ENCODE data around the gene TMEM207. TPM values are rescaled to one million over a fixed set of nuclear protein-coding genes. Genes with fewer than 3 reads are reported as not detected.

Gene TMEM207
- not detected in 5 replicates for total RNA-seq (2022; extraction: Qiagen RNA extraction)

DNA sequence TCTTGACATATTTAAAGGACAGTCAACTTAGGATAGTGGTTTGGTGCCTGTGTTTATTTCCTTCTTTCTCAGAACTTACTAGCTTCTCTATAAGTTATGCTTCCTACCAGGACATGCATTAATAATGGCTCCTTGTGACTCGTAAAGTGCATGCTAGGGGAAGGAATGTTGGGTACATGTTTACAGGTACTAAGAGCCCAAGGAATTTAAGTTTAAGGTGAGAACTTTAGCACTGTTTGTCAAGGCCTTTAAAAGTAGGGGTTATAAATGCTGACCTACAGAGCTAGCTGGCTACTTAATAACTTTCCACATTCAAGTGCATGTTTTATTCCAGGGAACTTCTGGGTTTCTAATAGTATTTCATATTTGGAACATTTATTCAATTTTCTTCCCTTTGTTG is at the start of gene TMEM207:
TSS of gene TMEM207 (minus strand) at position 101 of the 400 bp plus-strand sequence. CDS start at position 9, 92 bp downstream.

DNA sequence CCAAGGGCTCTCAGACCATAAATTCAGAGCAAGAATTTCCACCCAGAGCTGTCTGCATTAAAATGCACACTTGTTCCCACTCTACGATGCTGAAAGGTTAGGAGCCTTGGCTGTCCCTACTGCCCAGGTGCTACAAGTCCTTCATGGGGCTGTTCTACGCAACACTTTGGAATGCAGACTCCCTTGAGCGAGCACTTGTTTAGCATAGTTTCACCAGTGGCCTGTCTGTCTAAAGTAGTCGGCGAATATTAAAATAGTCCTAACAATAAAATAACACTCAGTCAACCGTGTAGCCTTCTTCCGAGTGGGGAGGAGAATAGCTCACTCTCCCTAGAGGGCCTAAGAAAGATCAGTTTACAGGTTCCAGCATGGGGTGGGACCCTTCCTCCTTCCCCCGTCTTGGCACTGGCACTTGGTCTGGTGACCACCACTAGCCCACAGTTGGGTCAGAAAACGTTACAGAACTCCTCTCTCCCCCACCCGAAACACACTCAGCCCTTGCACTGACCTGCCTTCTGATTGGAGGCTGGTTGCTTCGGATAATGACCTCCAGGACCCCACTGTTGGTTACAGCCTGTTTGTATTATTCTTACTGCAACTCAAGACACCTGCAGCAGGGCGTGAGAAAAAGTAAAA is 62.0 kb downstream of the TMEM207 start, which contains the start of gene CLDN16:
TSS of gene CLDN16 (plus strand) at position 586 of the 636 bp plus-strand sequence. CDS start 167 bp downstream, outside the sequence.

Other genes with a start within 250 kb of the TMEM207 start
- gene CLDN1, start 127.5 kb downstream of the TMEM207 start, total RNA-seq (2022; extraction: Qiagen RNA extraction) = 21.1 to 29.3 TPM (median 26.0 TPM) in 5 replicates
- 0.14 TPM in 2 of 5 replicates, not detected in the others for gene CLDN16, start 61.7 kb downstream of the TMEM207 start, total RNA-seq (2022; extraction: Qiagen RNA extraction)
- 5.0 to 6.5 TPM (median 5.7 TPM) in 5 replicates for gene IL1RAP, start 64.2 kb upstream of the TMEM207 start, total RNA-seq (2022; extraction: Qiagen RNA extraction)

All from A549 treated with CORT108297 at 1 μM for 4 hours (cell line).